ENCODE measurements around the gene ZNF182.

- TF ChIP-seq POLR2A (IDR thresholded peaks at IDR 0.05) (no peak), CTCF (IDR thresholded peaks at IDR 0.05) (no peak)
Measured at GRCh38 chrX:48046846-48047245, 43.1 kb upstream of the ZNF182 start.
